SW480 (cell line): ENCODE results near the gene TUB.

ENCODE experiments used
- DNase-seq: peaks from one replicate; pipeline ENCODE4 v3.0.0-alpha.2; 2016; ENCODE audit warnings: low spot score

The TUB gene

GRCh38 chr11:8068605-8069221 is 12.3 kb upstream of the TUB start:
- DNase-seq, result peak; percentile 55

- DNase-seq, result no peak
Observed at GRCh38 chr11:8069771-8070170, 11.2 kb upstream of the TUB start.

DNA sequence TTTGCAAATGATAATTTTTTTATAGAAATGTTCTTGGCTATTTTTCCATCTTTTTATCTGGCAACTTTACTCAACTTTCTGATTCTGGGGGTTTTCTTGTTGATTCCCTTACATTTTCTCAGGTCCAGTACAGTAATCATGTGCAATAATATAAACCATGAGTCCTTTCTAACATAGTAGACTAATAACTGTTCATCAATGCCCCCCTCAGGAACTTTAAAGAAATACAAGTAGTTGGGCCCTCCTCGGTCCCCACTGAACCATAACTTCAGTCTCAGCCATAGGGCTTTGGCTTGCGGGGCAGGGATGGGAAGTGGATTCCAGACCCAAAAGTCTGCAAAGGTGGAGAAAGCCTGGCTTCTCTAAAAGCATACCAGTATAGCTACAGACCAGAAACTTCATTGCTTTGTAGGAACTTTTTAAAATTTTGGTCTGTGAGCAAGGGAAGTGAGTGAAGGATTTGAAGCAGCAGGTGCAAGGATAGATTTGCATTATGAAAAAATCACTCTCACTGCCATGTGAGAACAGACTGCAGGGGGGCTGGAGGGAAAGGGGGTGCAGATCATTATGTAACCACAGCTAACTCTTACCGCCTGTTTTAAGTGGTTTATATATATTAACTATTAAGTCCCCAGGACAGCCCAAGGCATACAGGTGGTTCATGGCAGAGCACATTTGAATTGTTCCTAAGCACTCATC is 10.4 kb upstream of the TUB start:
- peak; percentile 51 for DNase-seq

DNA sequence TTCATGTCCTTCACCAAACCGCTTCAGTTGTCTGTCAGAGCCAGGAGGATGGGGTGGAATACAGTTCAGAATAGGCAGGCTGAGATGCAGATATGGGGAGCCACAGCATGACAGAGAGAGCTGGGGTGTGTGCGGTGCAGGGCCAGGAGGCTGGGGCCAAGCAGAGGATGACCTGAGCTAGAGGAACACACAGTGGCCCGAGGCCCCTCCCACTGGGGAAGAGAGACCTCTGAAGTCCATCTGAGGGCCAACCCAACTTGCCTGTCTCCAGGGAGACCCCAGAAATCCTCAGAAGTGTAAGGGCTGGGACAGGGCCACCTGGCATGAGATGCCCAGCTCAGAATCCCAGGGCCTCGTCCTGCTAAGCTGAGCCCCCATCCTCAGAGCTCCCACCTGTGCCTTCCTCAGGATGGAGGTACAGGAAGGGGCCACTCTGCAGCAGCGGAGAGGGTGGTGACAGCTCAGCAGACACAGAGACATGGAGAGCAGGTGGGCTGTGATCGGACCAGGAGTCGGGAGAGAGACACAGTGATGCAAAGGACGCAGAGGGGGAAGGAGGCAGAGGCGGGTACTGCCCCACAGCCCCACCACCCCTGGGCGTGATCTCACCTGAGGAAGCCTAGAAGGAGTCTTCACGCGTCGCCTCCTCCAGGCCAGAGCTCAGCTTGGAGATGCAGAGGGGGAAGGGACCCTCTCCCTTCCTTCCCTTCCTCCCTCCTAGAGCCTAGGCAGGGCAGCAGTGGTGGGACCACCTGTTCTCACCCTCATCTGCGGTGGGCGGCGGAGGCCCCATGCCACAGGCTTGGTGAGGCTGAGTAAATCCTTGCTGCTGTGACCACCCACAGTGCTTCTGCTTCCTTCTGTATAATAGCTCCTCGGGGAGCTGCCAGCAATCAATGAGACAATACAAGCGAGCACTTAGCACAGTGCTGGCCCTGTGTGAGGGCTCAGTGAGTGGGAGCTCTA is 9.1 kb upstream of the TUB start:
- DNase-seq, result no peak

- no peak for DNase-seq
Observed at GRCh38 chr11:8075119-8075726, 5.8 kb upstream of the TUB start.

GRCh38 chr11:8079111-8079675 is 1.8 kb upstream of the TUB start:
- no peak for DNase-seq

DNA sequence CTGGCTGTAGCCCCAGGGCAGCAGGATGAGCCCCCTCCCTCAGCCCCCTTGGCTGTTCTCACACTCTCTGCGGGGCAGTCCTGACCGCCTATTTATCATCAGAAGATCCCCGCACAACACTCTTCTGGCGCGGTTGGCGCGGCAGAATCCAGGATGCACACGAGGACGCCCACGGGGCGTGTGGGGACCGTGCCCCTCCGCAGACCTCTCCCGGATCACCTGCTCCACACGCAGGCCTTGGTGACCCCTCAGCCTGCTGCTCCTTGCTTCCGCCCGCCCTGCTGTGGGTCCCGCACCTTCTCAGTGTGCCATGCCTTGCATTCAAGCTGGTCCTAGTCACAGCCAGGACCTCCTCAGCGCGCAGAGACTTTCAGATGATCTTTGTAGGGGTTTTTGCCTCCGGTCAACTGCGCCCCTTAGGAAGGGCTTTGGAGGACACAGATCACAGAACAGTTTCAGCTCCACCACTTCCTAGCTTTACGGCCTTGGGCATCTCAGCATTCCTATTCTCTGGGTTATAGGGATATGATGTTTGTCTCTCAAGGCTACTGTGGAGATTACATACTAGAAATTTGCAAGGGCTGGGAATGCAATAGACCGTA is 841 bp upstream of the TUB start:
- DNase-seq, result no peak

- DNase-seq, result no peak
Observed at GRCh38 chr11:8081591-8082250, 710 bp downstream of the TUB start.

DNA sequence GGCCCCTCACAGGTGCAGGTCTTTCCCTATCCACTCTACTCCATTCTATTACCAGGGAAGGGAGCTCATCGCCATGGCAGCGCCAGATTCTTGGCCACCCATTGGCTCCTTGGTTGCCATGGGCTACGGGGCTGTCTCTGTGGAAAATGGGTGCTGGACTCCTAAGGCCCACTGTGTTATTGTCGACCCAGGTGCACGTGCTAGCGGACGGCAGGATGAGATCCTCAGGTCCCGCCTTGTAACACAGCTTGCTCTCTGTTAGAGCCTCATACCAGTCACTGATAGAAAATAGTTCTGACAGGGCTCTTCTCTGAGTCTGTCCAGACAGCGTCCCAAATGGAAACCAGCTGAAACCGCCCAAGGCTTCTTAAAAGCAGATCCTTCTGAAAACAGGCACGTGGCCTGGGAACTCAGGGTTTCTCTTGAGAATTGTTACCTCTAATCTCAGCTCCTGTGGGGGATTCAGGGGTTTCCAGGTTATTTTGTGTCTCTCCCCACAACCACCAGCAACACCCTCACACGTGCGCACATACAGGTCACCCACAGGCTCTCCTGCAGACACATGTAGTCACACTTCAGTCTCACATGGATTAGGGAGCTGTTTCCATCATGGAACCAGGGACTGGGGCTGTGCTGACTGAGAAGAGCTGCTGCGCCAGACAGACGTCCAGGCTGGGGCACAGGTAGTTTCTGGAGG is 1.5 kb downstream of the TUB start:
- no peak for DNase-seq

DNA sequence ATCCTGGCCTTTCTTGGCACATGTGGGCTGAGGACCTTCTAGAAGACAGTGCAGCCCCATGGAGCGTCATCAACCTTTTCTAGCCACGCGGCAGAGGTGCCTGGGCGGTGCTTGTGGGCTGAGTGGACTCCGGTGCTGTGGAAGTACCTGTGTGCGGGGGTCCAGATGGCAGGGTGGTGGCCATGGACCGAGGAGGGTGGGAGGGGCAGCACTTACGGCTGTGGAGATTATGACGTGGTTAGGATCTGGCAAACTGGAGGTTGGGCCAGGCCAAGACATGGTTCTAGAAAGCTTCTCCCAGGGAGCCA is 2.0 kb downstream of the TUB start:
- no peak for DNase-seq

- DNase-seq, result no peak
Observed at GRCh38 chr11:8083871-8084281, 2.9 kb downstream of the TUB start.

GRCh38 chr11:8084352-8084751 is 3.3 kb downstream of the TUB start:
- no peak for DNase-seq

DNA sequence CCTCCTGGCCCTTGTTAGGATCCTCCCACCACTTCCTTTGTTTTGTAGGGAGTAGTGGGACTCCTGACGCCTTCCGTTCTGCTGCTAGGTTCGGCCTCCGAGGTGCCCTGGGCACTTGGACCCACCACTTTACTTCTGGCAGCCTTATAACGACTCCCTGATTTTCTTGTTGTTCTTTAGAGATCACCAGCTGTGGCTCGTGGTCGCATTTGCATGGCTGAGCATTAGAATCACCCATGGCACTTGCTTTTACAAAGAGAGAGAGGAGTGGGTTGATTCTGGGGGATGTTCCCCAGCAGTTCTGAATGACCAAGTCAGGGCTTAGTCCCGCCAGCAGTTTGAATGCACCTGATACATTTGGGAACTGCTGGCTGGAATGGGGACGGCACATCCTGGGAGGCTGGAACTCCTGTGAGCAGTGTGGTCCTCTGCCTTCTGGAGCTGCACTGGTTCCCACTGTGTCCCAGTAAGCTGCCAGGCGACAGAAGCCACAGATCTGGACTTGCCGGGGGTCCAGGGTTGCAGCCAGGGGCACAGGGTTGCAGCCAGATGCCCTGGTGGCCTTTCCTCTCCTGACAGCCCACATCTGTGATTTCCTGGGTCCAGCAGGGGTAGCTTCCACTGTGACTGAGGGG is 4.1 kb downstream of the TUB start:
- no peak for DNase-seq

DNA sequence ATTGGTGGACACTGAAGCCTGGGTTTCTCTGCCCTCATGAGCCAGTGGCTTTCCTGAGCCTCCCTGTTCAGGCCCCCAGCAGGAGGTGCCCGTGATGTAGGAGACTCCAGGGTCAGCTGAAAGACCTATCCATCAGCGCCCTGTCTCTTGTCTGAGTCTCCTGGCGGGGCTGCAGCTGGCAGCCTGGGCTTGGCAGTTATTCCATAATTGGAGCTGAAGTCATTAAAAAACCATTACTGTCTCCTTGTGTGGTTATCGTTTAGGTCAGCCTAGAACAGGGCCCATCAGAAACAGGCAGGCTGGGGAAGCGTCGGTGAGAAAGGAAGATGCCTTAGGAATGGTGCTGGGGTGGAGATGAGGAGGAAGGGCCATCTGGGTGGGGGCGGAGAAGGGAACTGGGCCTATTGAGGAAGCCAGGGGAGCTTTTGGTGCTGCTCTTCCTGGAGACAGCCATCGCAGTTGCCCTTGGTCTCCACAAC is 5.0 kb downstream of the TUB start:
- no peak for DNase-seq

- DNase-seq, result no peak
Observed at GRCh38 chr11:8086571-8086970, 5.6 kb downstream of the TUB start.

- no peak for DNase-seq
Observed at GRCh38 chr11:8087185-8087584, 6.2 kb downstream of the TUB start.

- no peak for DNase-seq
Observed at GRCh38 chr11:8087756-8088155, 6.7 kb downstream of the TUB start.

DNA sequence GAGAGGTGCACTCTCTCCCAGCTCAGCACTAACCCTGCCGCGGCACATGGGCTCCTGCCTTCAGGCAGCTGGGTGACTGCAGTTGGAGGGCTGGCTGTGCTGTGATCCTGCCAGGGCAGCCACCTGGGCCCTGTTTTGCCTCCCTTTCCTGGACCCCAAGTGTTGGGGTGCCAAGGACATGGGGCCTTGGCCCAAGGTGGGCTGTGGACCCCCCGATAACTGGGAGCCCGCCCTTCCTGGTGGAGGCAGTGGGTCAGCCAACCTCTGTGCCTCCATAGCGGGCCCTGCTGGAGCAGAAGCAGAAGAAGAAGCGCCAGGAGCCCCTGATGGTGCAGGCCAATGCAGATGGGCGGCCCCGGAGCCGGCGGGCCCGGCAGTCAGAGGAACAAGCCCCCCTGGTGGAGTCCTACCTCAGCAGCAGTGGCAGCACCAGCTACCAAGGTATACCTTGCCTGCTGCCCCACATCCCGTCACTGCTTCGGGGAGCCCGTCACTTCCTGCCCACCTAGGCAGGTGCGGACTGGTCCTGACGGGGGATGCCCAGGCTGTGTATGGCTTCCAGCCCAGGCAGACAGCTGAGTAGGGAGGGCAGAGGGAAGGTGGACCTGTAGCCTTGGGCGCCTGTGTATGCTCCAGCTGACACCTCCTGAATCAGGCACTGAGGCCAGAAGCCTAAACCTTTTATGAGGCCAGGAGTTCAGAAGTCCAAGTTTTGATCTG is 8.9 kb downstream of the TUB start:
- DNase-seq, result no peak

DNA sequence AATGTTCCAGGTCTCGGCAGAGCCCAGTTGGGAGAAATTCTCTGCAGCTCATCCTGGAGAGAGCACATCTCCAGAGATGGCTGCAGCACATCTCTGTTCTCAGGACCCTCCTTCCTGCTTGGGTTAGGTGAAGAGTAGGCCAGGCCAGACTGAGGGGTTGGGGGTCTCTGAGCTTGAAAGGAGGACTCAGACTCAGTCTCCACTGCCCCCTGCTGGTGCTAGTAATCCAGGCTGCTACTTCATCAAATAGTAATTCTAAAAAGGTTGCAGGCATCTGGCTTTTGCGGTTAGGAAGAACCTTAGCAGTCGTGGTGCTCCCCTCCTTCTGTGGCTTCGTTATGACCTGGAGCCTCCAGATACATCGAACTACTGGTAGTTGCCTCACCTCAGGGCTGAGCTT is 9.7 kb downstream of the TUB start:
- DNase-seq, result no peak
